ENCODE data around the gene RBM24. TPM values are rescaled to one million over a fixed set of nuclear protein-coding genes. Genes with fewer than 3 reads are reported as not detected.

RBM24 gene
- total RNA-seq, 3 donors from 2014 or later (not counting 1 experiment from before 2014, with no cell fraction given): not detected

GRCh38 chr6:17268114-17268513, 13.0 kb upstream of the RBM24 start:
- no peaks in the 10 kb centered on the region for H3K9me3 ChIP-seq (ENCODE audit: control insufficient read depth, insufficient read depth, low read length)
- no peaks in the 10 kb centered on the region for H3K36me3 Mint-ChIP-seq
- no peak overlapping the region for H3K4me3 ChIP-seq (ENCODE audit: low read length)
- H3K27ac ChIP-seq (ENCODE audit: low read length): no peak overlapping the region
- no peak overlapping the region for H3K27ac Mint-ChIP-seq
- no peaks in the 10 kb centered on the region for H3K9me3 Mint-ChIP-seq
- ATAC-seq: no peak
- H3K36me3 ChIP-seq (ENCODE audit: control insufficient read depth, insufficient read depth, low read length): no peaks in the 10 kb centered on the region
- peaks cover 3 to 7% of the 10 kb centered on the region in 2 donors for H3K27me3 Mint-ChIP-seq (ENCODE audit: low read depth in 2 of 2)
- intact Hi-C loops (cut with micrococcal nuclease): no loop called here
- no peaks in the 10 kb centered on the region for H3K4me1 Mint-ChIP-seq
- no peak for TF ChIP-seq CTCF (IDR thresholded peaks at IDR 0.05)
- 88% methylated on average over 4 of the region's 6 CpGs for WGBS (ENCODE audit: insufficient coverage)
- DNase-seq: no peak
- no peaks in the 10 kb centered on the region for H3K27me3 ChIP-seq (ENCODE audit: control insufficient read depth, insufficient read depth, low read length)
- no peak overlapping the region for H3K4me3 Mint-ChIP-seq
- H3K4me1 ChIP-seq (ENCODE audit: control insufficient read depth, insufficient read depth, low read length): no peaks in the 10 kb centered on the region

- no peaks in the 10 kb centered on the region for H3K9me3 Mint-ChIP-seq
- no peak for ATAC-seq
- H3K27me3 Mint-ChIP-seq (ENCODE audit: low read depth in 2 of 2): peaks cover 6 to 24% of the 10 kb centered on the region in 2 donors
These were observed 11.3 kb upstream of the RBM24 start for GRCh38 chr6:17269840-17270239.

GRCh38 chr6:17271628-17272027, 9.5 kb upstream of the RBM24 start:
- no peaks in the 10 kb centered on the region for H3K4me1 ChIP-seq (ENCODE audit: control insufficient read depth, insufficient read depth, low read length)
- Mint-ChIP-seq H3K4me3 (no peak overlapping the region), H3K36me3 (no peaks in the 10 kb centered on the region), H3K9me3 (no peaks in the 10 kb centered on the region), H3K27me3 (ENCODE audit: low read depth in 2 of 2) (peaks cover 10 to 33% of the 10 kb centered on the region in 2 donors), H3K4me1 (no peaks in the 10 kb centered on the region), H3K27ac (no peak overlapping the region)
- H3K36me3 ChIP-seq (ENCODE audit: control insufficient read depth, insufficient read depth, low read length): no peaks in the 10 kb centered on the region
- H3K27me3 ChIP-seq (ENCODE audit: control insufficient read depth, insufficient read depth, low read length): no peaks in the 10 kb centered on the region
- WGBS (ENCODE audit: insufficient coverage): 83% methylated on average over 2 of the region's 3 CpGs
- TF ChIP-seq CTCF (IDR thresholded peaks at IDR 0.05): no peak
- no peak overlapping the region for H3K27ac ChIP-seq (ENCODE audit: low read length)
- intact Hi-C loops (cut with micrococcal nuclease): no loop called here
- no peaks in the 10 kb centered on the region for H3K9me3 ChIP-seq (ENCODE audit: control insufficient read depth, insufficient read depth, low read length)
- no peak overlapping the region for H3K4me3 ChIP-seq (ENCODE audit: low read length)
- ATAC-seq (no peak), DNase-seq (no peak)

More at GRCh38 chr6:17269840-17270239, 11.3 kb upstream of the RBM24 start:
- no peaks in the 10 kb centered on the region for H3K4me1 ChIP-seq (ENCODE audit: control insufficient read depth, insufficient read depth, low read length)
- no peak overlapping the region for H3K4me3 Mint-ChIP-seq
- H3K27ac ChIP-seq (ENCODE audit: low read length): no peak overlapping the region
- intact Hi-C loops (cut with micrococcal nuclease): no loop called here
- TF ChIP-seq CTCF (IDR thresholded peaks at IDR 0.05): no peak
- H3K36me3 Mint-ChIP-seq: no peaks in the 10 kb centered on the region
- 94% methylated on average over 2 of the region's 3 CpGs for WGBS (ENCODE audit: insufficient coverage)
- no peaks in the 10 kb centered on the region for H3K36me3 ChIP-seq (ENCODE audit: control insufficient read depth, insufficient read depth, low read length)
- DNase-seq: no peak
- H3K4me3 ChIP-seq (ENCODE audit: low read length): no peak overlapping the region
- no peak overlapping the region for H3K27ac Mint-ChIP-seq
- no peaks in the 10 kb centered on the region for H3K4me1 Mint-ChIP-seq
- H3K27me3 ChIP-seq (ENCODE audit: control insufficient read depth, insufficient read depth, low read length): no peaks in the 10 kb centered on the region
- no peaks in the 10 kb centered on the region for H3K9me3 ChIP-seq (ENCODE audit: control insufficient read depth, insufficient read depth, low read length)

- 88% methylated on average over 2 of the region's 3 CpGs for WGBS (ENCODE audit: insufficient coverage)
- H3K36me3 Mint-ChIP-seq: no peaks in the 10 kb centered on the region
- Histone ChIP-seq H3K36me3 (ENCODE audit: control insufficient read depth, insufficient read depth, low read length) (no peaks in the 10 kb centered on the region), H3K9me3 (ENCODE audit: control insufficient read depth, insufficient read depth, low read length) (no peaks in the 10 kb centered on the region), H3K4me1 (ENCODE audit: control insufficient read depth, insufficient read depth, low read length) (peaks cover 4% of the 10 kb centered on the region), H3K27me3 (ENCODE audit: control insufficient read depth, insufficient read depth, low read length) (peaks cover 12% of the 10 kb centered on the region), H3K27ac (ENCODE audit: low read length) (no peak overlapping the region), H3K4me3 (ENCODE audit: low read length) (no peak overlapping the region)
- DNase-seq: no peak
- no peak overlapping the region for H3K4me3 Mint-ChIP-seq
- no peak for ATAC-seq
- no peak overlapping the region for H3K27ac Mint-ChIP-seq
- no peaks in the 10 kb centered on the region for H3K9me3 Mint-ChIP-seq
- H3K4me1 Mint-ChIP-seq: peaks cover under 1 to 5% of the 10 kb centered on the region in 2 donors
- intact Hi-C loops (cut with micrococcal nuclease): no loop called here
- no peak for TF ChIP-seq CTCF (IDR thresholded peaks at IDR 0.05)
- peaks cover 39 to 78% of the 10 kb centered on the region in 2 donors for H3K27me3 Mint-ChIP-seq (ENCODE audit: low read depth in 2 of 2)
These were observed 4.4 kb upstream of the RBM24 start for GRCh38 chr6:17276766-17277165.
